Gastrocnemius medialis (tissue), 4 donors: ENCODE measurements around the gene TSPYL1.

Source experiments
- CTCF ChIP-seq, 5 experiments: fragments of 450-650 bp in 3 of 5; fragments of 200-600 bp in 2 of 5; sonication (generic) in 2 of 5; IDR thresholded peaks in 4 of 5; conservative IDR thresholded peaks in 1 of 5; 1 replicate in 4 of 5; 2 replicates in 1 of 5; pipeline ENCODE4 v1.5.1; 2016 to 2019; ENCODE audit warnings: antibody characterized with exemption in 5 of 5, mild to moderate bottlenecking in 3 of 5, moderate library complexity in 3 of 5
- POLR2A ChIP-seq, 2 donors: fragments of 450-650 bp; IDR thresholded peaks; one replicate each; pipeline ENCODE4 v1.6.1; 2017; ENCODE audit warnings: antibody characterized with exemption in 2 of 2, mild to moderate bottlenecking in 2 of 2, moderate library complexity in 2 of 2

- no peak for TF ChIP-seq CTCF (IDR thresholded peaks at IDR 0.05 in 4 of 5, conservative IDR thresholded peaks at IDR 0.05 in 1 of 5)
- TF ChIP-seq POLR2A (IDR thresholded peaks at IDR 0.05) = no peak
Measured at GRCh38 chr6:116326996-116327395, 47.3 kb upstream of the TSPYL1 start.
